ENCODE data around the gene CACNB4. TPM values are rescaled to one million over a fixed set of nuclear protein-coding genes. Genes with fewer than 3 reads are reported as not detected.

Gene CACNB4
- total and polyA plus RNA-seq, 10 of the 15 experiments (the other 5 are each of a cell fraction or from before 2014, with no cell fraction given): 2.0 to 21.6 (median 9.3) TPM

DNA sequence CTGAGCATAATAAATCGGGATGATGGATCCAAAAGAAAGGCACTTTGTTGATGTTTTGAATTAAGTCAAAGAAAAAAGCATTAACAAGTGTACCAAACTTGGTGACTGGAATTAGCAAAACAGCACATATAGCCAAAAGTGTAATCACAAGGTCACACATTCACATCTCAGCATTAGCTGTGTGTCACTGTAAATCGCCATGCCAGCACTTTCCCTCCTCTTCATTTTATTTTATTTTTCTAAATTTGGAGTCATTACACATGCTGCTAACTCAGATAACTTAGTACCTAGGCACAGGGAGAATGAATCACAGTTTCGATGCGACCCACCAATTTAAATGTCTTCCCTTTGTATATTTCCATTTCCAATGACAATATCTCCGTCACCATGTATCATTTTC, 111.4 kb downstream of the CACNB4 start:
- SMC1A ChIA-PET (ENCODE audit: uncharacterized antibody, unreplicated experiment): interaction anchor here (1.3 kb wide), 1 partner anchor 11 kb away, joined by 3 read pairs; no protein-coding TSS in a partner anchor
- intact Hi-C loops (cut with micrococcal nuclease; ENCODE audit: unreplicated experiment): no loop called here
- no peaks in the 10 kb centered on the region for H3K79me2 ChIP-seq (ENCODE audit: control insufficient read depth, insufficient read depth, low read length)
- ATAC-seq (no peak), DNase-seq (ENCODE audit: low read depth, low spot score) (no peak), FAIRE-seq (no peak)
- H3K27me3 ChIP-seq (replicated peaks in 1 of 2; ENCODE audit: control insufficient read depth in 2 of 2, insufficient read depth in 2 of 2, low read length in 1 of 2): no peaks in the 10 kb centered on the region; a peak in 2 of 4 replicates
- no TSS peak for BruUV-seq (replicated peaks)
- POLR2A ChIA-PET: no interaction called here
- H3K9me3 ChIP-seq (replicated peaks; ENCODE audit: control insufficient read depth, insufficient read depth, low read length): no peaks in the 10 kb centered on the region
- H3K9ac ChIP-seq (ENCODE audit: control insufficient read depth, insufficient read depth, low read length): no peak overlapping the region
- RAD21 ChIA-PET (ENCODE audit: unreplicated experiment): no interaction called here
- H2AFZ ChIP-seq (ENCODE audit: control insufficient read depth, low read depth, low read length): no peak overlapping the region
- no peak overlapping the region for H3K27ac ChIP-seq (ENCODE audit: control insufficient read depth, insufficient read depth)
- H3K4me1 ChIP-seq (ENCODE audit: control insufficient read depth, insufficient read depth, low read length): no peaks in the 10 kb centered on the region
- CTCF ChIA-PET: interaction anchor here (0.6 to 2.1 kb wide), 4 partner anchors 11 to 66 kb away, joined by 3 to 10 read pairs (median 4); no protein-coding TSS in a partner anchor
- H3K4me2 ChIP-seq (ENCODE audit: control insufficient read depth, insufficient read depth): no peak overlapping the region
- H3K36me3 ChIP-seq (ENCODE audit: control insufficient read depth in 2 of 2, insufficient read depth in 2 of 2, low read length in 1 of 2): no peaks in the 10 kb centered on the region
- WGBS (ENCODE audit: insufficient coverage, insufficient replicate concordance, low lambda C conversion rate, missing lambda C conversion rate): 49% methylated on average over 5 of the region's 5 CpGs
- no peak for TF ChIP-seq POLR2A (IDR thresholded peaks at IDR 0.05; ENCODE audit: low read depth, low read length)
- no peak for TF ChIP-seq BMI1 (IDR thresholded peaks at IDR 0.05; ENCODE audit: borderline replicate concordance)
- TF ChIP-seq, protein P1, sequence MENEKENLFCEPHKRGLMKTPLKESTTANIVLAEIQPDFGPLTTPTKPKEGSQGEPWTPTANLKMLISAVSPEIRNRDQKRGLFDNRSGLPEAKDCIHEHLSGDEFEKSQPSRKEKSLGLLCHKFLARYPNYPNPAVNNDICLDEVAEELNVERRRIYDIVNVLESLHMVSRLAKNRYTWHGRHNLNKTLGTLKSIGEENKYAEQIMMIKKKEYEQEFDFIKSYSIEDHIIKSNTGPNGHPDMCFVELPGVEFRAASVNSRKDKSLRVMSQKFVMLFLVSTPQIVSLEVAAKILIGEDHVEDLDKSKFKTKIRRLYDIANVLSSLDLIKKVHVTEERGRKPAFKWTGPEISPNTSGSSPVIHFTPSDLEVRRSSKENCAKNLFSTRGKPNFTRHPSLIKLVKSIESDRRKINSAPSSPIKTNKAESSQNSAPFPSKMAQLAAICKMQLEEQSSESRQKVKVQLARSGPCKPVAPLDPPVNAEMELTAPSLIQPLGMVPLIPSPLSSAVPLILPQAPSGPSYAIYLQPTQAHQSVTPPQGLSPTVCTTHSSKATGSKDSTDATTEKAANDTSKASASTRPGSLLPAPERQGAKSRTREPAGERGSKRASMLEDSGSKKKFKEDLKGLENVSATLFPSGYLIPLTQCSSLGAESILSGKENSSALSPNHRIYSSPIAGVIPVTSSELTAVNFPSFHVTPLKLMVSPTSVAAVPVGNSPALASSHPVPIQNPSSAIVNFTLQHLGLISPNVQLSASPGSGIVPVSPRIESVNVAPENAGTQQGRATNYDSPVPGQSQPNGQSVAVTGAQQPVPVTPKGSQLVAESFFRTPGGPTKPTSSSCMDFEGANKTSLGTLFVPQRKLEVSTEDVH (IDR thresholded peaks at IDR 0.05; ENCODE audit: low read depth, partially characterized antibody): no peak
- no peak for TF ChIP-seq RB1 (IDR thresholded peaks at IDR 0.05; ENCODE audit: borderline replicate concordance)
- TF ChIP-seq ATF7 (IDR thresholded peaks at IDR 0.05; ENCODE audit: low read depth): no peak
- TF ChIP-seq IKZF2 (IDR thresholded peaks at IDR 0.05): no peak
- no peak for TF ChIP-seq YY1 (IDR thresholded peaks at IDR 0.05; ENCODE audit: low read depth, low read length)
- no peak for TF ChIP-seq EED (IDR thresholded peaks at IDR 0.05; ENCODE audit: low read depth)
- TF ChIP-seq RAD51 (IDR thresholded peaks at IDR 0.05): no peak
- TF ChIP-seq BACH1 (IDR thresholded peaks at IDR 0.05; ENCODE audit: borderline replicate concordance): no peak
- TF ChIP-seq RELA (IDR thresholded peaks at IDR 0.05; ENCODE audit: borderline replicate concordance, partially characterized antibody): no peak
- H3K4me3 ChIP-seq: no peak overlapping the region
- in situ Hi-C loops (cut with MboI): no loop called here
- H4K20me1 ChIP-seq (ENCODE audit: control insufficient read depth, insufficient read depth): no peaks in the 10 kb centered on the region
